ENCODE measurements around the gene RAD51C.
A peak's percentile ranks its signal among the peaks of the same experiment; 100 is the strongest.
"Not testable (repeated sequence)": the region's sequence is repeated elsewhere in the genome, so short reads cannot be mapped to it uniquely, and the experiment has no call there.

Gene RAD51C

DNA sequence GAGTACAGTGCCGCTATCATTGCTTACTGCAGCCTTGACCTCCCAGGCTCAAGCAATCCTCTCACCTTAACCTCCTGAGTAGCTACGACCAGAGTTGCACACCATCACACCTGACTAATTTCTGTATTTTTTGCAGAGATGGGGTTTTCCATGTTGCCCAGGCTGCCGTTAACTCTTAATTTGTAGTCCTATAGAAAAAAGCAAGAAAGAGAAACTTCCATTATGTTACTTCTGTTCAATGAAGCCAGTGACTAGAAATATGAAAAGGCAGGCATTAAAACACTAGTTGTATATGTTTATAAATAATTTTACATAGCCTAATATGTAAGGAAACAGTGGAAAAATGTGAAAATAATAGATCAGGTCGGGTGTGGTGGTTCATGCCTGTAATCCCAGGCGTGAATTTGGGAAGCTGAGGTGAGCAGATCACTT, 9.7 kb downstream of the RAD51C start:
- ATAC-seq = peak; percentile 92
- Mint-ChIP-seq H3K4me3 (peak overlapping the region in 1 of 2 donors; percentile 22), H3K27ac (peak overlapping the region; percentile 19 to 74), H3K4me1 (peaks cover 22% of the 10 kb centered on the region), H3K27me3 (no peaks in the 10 kb centered on the region), H3K9me3 (no peaks in the 10 kb centered on the region)
- peak in 1 of 2 donors; percentile 43 for DNase-seq

DNA sequence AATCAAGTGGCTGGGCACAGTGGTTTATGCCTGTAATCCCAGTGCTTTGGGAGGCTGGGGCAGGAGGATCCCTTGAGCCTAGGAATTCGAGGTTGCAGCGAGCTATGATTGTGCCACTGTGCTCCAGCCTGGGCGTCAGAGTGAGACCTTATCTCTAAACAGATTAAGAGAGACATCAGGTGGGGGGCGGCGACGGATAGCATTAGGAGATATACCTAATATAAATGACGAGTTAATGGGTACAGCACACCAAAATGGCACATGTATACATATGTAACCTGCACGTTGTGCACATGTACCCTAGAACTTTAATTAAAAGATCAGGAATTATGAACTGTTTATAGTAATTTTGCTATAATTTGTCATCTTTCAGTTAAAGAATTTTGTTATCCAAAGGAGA, 10.3 kb downstream of the RAD51C start:
- Mint-ChIP-seq H3K9me3 (no peaks in the 10 kb centered on the region), H3K4me1 (peaks cover 24% of the 10 kb centered on the region), H3K27me3 (no peaks in the 10 kb centered on the region), H3K27ac (no peak overlapping the region), H3K4me3 (no peak overlapping the region)
- DNase-seq (no peak), ATAC-seq (no peak)

DNA sequence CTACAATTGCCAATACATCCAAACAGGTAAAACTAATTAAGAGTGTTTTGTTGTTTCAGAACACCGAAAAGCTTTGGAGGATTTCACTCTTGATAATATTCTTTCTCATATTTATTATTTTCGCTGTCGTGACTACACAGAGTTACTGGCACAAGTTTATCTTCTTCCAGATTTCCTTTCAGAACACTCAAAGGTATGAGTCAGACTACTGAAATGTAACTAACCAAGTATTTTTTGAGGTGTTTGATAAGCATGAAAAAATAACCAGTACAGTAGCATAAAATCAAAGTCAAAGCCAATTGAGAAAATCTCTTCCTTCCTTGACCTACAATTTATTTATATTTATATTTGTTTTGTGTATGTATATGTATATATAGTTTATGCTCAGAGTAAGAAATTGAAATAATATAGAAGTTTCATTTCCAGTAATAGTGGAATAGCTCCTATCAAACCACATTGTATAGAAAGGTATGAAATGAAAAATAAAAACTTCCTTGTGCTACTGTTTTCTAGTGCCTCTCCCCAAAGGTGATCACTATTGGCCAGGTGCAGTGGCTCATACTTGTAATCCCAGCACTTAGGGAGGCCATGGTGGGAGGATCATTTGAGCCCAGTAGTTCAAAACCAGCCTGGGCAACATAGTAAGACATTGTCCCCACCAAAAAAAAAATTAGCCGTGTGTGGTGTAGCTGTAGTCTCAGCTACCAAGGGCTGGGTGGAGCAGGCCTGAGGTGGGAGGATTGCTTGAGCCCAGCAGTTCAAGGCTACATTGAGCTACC, 10.9 kb downstream of the RAD51C start:
- ATAC-seq = no peak
- no peaks in the 10 kb centered on the region for H3K9me3 Mint-ChIP-seq
- H3K4me3 Mint-ChIP-seq = no peak overlapping the region
- DNase-seq = no peak
- H3K27ac Mint-ChIP-seq = no peak overlapping the region
- H3K27me3 Mint-ChIP-seq = no peaks in the 10 kb centered on the region
- H3K4me1 Mint-ChIP-seq = peaks cover 24% of the 10 kb centered on the region

DNA sequence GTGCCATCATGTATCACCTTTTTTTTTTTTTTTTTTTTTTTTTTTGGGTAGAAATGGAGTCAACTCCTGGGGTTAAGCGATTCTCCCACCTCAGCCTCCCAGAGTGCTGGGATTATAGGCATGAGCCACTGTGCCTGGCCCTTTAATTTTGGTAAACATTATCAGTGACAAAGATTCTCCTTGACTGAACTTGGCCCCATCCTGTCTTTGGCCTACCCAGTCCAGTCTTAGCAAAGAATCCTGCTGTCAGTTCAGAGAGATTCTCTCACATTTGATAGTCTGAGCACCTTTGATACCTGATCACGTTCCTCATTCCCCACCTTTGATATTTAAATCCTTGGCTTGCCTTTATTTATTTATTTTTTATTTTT, 11.5 kb downstream of the RAD51C start:
- ATAC-seq = no peak
- H3K27me3 Mint-ChIP-seq = no peaks in the 10 kb centered on the region
- no peaks in the 10 kb centered on the region for H3K9me3 Mint-ChIP-seq
- no peak for DNase-seq
- H3K4me1 Mint-ChIP-seq = peaks cover 24% of the 10 kb centered on the region
- H3K4me3 Mint-ChIP-seq = no peak overlapping the region
- H3K27ac Mint-ChIP-seq = no peak overlapping the region

DNA sequence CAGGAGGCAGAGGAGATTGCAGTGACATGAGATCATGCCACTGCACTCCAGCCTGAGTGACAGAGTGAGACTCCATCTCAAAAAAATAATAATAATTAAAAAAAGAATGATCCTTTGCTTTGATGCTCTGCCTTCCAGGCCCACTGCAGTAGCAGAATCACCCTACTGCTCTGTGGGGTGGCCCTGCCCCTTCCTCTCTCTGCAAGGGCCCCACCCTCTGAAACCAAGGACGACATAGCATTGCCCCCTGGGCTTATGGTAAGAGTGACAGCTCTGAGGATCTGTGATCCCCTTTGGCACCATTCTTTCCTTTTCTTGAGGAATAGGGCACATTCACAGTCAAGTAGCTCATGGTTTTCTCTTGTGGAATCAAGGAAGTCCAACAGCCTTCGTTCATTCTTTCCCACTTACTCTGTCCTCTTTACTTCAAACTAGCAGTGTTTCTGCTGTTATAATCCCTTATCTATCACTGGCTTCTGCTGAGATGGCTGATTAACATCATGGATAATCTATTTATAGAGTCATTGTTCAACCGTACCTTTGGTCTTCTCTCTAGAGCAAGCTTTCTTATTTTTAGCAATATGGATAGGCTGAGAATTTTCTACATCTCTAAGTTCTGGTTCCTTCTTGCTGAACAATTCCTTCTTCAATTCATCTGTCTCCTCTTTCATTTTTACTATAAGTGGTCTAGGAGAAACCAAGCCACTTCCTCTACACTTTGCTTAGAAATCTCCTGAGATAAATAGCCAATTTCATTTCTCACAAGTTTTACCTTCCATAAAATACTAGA, 14.1 kb downstream of the RAD51C start:
- H3K27me3 Mint-ChIP-seq = no peaks in the 10 kb centered on the region
- DNase-seq = no peak
- peak overlapping the region in 1 of 2 donors; percentile 31 for H3K4me3 Mint-ChIP-seq
- peak; percentile 50 for ATAC-seq
- peaks cover 28% of the 10 kb centered on the region for H3K4me1 Mint-ChIP-seq
- no peaks in the 10 kb centered on the region for H3K9me3 Mint-ChIP-seq
- H3K27ac Mint-ChIP-seq = peak overlapping the region; percentile 48 to 50

DNA sequence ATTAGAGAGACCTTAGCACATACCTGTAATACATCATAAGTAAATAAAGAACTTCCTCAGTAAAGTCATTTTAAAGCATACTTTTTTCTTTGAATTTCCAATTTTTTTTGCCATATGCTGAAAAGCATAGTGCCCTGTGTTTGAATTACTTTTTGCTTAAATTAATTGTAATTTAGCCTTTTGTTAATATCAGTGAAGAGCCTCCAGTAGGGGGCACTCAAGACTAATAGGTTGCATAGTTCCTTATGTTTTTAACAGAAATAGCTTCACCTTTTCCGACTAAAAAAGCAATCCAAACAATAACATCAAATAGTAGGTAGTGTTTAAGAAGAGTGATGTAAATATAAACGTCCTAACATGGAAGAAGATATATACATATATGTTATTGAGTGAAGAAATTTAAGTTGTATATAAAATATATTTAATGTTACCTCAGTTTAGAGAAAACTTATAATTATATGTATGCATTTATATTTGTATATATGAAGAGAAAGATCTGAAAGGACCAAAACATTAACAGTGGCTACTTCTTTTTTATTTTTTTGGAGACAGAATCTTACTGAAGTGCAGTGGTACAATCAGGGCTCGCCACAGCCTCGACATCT, 18.6 kb downstream of the RAD51C start:
- no peak overlapping the region for H3K27ac Mint-ChIP-seq
- no peak for DNase-seq
- no peaks in the 10 kb centered on the region for H3K27me3 Mint-ChIP-seq
- no peak overlapping the region for H3K4me3 Mint-ChIP-seq
- H3K4me1 Mint-ChIP-seq = peaks cover 15% of the 10 kb centered on the region
- no peak for ATAC-seq
- H3K9me3 Mint-ChIP-seq = no peaks in the 10 kb centered on the region

DNA sequence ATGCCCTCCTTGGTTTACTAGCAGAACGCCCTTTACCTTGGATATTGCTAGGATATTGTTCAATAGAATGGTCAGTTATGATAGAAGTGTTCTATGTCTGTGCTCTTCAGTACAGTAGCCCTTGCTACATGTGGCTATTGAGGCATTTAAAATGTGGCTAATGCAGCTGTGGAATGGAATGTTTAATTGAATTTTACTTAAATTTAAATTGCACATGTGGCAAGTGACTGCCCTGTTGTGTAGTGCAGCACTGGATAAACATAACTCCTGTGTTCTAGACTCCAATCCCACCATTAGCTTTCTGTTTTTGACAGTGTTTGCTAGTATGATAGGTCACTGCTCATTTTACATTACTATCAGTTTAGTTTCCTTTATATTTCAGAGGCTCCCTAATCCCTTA, 29.9 kb downstream of the RAD51C start:
- no peak overlapping the region for H3K4me3 Mint-ChIP-seq
- no peaks in the 10 kb centered on the region for H3K9me3 Mint-ChIP-seq
- no peak overlapping the region for H3K27ac Mint-ChIP-seq
- no peaks in the 10 kb centered on the region for H3K4me1 Mint-ChIP-seq
- DNase-seq (no peak), ATAC-seq (no peak)
- H3K27me3 Mint-ChIP-seq = no peaks in the 10 kb centered on the region

DNA sequence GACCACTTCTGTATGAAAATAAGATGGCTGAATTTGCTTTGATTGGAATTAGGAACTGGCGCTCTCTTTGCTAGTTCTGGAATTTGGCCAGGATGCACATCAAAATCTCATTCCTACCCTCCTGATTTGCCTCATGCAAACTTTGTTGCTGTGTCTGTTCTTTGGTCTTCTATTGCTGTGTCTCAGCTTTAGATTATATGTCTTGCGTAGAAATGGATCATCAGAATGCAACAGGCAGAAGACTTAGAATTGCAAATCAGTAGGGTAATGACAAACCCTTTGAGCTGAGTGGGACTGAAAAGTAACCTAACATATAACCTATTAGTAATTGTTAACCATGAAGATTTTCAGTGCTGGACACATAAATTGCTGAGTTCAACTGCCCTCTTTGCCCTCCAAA, 30.3 kb downstream of the RAD51C start:
- Mint-ChIP-seq H3K4me3 (no peak overlapping the region), H3K27ac (no peak overlapping the region), H3K27me3 (no peaks in the 10 kb centered on the region), H3K9me3 (no peaks in the 10 kb centered on the region), H3K4me1 (no peaks in the 10 kb centered on the region)
- DNase-seq = no peak
- no peak for ATAC-seq

DNA sequence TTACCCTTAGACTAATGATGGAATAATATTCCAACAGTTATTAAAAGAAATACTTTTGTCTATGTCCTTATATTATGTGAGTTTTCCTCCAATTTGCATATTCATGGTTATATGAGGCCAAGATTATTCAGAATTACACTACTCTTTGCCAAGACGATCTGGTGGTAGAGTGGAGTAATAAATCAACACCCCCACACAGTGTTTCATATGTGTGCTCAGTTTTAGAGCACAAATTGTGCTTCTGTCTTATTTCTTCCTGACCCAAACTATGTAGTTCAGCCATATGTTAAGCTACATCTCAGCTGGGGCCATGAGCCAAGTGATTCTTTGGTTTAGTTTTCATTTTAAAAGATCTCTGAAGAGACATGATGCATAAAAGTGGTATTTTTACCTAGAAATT, 36.4 kb downstream of the RAD51C start:
- ATAC-seq = no peak
- no peak for DNase-seq
- Mint-ChIP-seq H3K27ac (no peak overlapping the region), H3K4me1 (no peaks in the 10 kb centered on the region), H3K4me3 (no peak overlapping the region), H3K27me3 (no peaks in the 10 kb centered on the region), H3K9me3 (no peaks in the 10 kb centered on the region)

DNA sequence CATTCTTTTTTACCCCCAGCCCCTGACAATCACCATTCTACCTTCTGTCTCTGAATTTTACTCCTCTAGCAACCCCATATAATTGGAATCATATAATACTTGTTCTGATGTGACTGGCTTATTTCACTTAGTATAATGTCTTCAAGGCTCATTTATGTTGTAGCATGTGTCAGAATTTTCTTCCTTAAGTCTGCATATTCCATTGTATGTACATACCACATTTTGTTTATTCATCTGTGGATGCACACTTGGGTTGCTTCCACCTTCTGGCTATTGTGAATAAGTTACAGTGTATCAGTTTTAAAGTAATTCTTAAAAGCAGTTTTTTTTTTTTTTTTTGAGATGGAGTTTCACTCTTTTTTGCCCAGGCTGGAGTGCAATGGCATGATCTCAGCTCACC, 38.5 kb downstream of the RAD51C start:
- Mint-ChIP-seq H3K4me3 (no peak overlapping the region), H3K27me3 (no peaks in the 10 kb centered on the region), H3K9me3 (no peaks in the 10 kb centered on the region), H3K27ac (no peak overlapping the region), H3K4me1 (no peaks in the 10 kb centered on the region)
- DNase-seq = no peak
- no peak for ATAC-seq

DNA sequence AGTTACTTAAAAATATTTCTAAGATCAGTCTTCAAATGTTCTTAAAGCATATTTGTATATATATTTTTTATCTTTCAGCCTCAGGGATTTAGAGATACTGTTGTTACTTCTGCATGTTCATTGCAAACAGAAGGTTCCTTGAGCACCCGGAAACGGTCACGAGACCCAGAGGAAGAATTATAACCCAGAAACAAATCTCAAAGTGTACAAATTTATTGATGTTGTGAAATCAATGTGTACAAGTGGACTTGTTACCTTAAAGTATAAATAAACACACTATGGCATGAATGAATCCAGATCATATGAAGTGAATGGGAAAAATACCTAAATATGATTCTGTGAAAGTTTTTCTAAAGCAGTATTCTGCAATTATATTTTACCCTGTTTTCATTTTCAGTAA, 41.6 kb downstream of the RAD51C start:
- Mint-ChIP-seq H3K9me3 (no peaks in the 10 kb centered on the region), H3K27ac (no peak overlapping the region), H3K4me1 (no peaks in the 10 kb centered on the region), H3K4me3 (no peak overlapping the region), H3K27me3 (no peaks in the 10 kb centered on the region)
- no peak for ATAC-seq
- no peak for DNase-seq

DNA sequence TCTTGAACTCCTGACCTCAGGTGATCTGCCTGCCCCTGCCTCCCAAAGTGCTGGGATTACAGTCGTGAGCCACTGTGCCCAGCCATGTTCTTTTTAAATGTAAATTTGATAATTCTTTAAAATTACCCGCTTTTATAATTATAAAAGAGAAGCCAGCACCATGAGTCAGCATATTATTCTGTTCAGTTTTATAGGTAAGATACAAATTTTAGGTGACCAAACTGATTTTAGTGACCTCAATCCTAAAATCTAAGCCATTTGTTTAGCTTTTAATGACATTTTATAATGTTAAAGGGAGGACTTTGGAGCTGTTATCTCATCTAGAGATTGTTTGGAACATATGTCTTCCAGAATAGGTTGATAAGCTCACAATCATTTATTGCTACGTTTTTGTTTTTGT, 42.4 kb downstream of the RAD51C start:
- H3K9me3 Mint-ChIP-seq = no peaks in the 10 kb centered on the region
- H3K4me3 Mint-ChIP-seq = no peak overlapping the region
- no peak for DNase-seq
- no peaks in the 10 kb centered on the region for H3K4me1 Mint-ChIP-seq
- no peaks in the 10 kb centered on the region for H3K27me3 Mint-ChIP-seq
- peak overlapping the region in 1 of 2 donors; percentile 65 for H3K27ac Mint-ChIP-seq
- no peak for ATAC-seq

DNA sequence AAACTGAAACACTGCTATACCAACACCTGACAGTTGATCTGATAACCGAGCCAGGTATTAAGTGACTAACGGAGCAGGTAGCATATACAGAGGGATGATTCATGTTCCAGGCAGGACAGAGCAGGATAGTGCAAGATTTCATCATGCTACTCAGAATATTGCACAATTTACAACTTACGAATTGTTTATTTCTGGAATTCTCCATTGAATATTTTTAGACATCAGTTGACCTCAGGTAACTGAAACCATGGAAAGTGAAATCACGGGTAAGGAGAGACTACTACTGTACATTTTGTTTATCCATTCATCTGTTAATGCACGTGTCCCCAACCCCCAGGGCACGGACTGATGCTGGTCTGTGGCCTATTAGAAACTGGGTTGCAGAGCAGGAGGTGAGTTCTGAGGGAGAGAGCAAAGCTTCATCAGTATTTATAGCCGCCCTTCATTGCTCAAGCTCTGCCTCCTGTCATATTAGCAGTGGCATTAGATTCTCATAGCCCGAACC, 48.8 kb downstream of the RAD51C start:
- H3K4me1 Mint-ChIP-seq = no peaks in the 10 kb centered on the region
- no peak overlapping the region for H3K27ac Mint-ChIP-seq
- no peak overlapping the region for H3K4me3 Mint-ChIP-seq
- ATAC-seq (no peak), DNase-seq (no peak)
- no peaks in the 10 kb centered on the region for H3K9me3 Mint-ChIP-seq
- no peaks in the 10 kb centered on the region for H3K27me3 Mint-ChIP-seq

DNA sequence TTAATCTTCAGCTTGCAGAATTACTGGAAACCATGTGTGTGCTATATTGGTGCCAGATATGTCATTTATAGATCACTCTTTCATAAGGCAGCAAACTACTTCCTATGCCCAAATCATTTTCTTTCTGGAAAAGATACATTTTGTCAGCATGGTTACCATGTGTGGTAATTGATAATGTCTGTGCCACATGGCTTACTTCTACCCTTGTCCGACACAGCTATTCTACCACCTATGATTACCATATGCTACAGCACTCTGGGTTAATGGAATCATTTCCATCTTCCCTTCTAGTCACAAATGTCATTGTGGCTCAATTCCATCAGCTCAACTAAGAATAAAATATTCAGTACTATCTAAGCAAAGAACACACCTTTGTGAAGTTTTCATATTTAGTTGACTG, 55.3 kb downstream of the RAD51C start:
- Mint-ChIP-seq H3K9me3 (no peaks in the 10 kb centered on the region), H3K27me3 (no peaks in the 10 kb centered on the region), H3K27ac (no peak overlapping the region), H3K4me3 (no peak overlapping the region), H3K4me1 (no peaks in the 10 kb centered on the region)
- ATAC-seq = no peak
- DNase-seq = no peak

DNA sequence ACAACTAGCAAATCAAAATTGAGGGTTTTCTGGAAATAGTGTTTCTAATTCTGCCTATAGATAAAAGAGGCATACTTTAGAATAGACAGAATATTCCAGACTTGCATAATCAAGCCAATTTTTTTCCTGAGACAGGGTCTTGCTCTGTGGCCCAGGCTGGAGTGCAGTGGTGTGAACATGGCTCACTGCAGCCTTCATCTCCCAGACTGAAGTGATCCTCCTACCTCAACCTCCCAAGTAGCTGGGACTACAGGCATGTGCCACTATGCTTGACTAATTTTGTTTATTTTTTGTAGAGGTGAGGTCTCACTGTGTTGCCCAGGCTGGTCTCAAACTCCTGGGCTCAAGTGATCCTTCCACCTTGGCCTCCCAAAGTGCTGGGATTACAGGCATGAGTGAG, 57.2 kb downstream of the RAD51C start:
- peaks cover 11% of the 10 kb centered on the region for H3K27me3 Mint-ChIP-seq
- not testable (repeated sequence) for H3K27ac Mint-ChIP-seq, H3K9me3 Mint-ChIP-seq, H3K4me1 Mint-ChIP-seq, ATAC-seq, DNase-seq, H3K4me3 Mint-ChIP-seq

DNA sequence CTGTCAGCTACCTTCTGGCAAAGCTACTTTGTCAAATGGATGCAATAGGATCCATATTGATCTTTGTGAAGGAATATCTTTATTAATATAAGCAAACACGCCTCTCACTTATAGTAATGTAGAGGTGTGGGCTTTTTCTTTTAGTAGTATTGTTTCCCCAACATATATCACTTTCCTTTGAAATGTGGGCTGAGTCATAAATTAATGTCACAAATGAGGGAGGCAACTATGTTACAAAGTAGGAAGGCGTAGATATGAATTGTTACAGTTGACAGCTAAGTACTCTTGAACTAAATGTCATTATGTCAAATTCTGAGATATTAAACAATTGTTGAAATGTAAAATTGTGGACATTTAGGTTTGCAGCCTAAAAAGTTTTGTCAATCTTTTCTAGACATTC, 60.6 kb downstream of the RAD51C start:
- DNase-seq (no peak), ATAC-seq (no peak)
- Mint-ChIP-seq H3K9me3 (no peaks in the 10 kb centered on the region), H3K4me1 (peaks cover 8% of the 10 kb centered on the region), H3K27me3 (peaks cover 35% of the 10 kb centered on the region), H3K27ac (no peak overlapping the region), H3K4me3 (no peak overlapping the region)
